Tibial artery (tissue), 4 donors: Measurements from ENCODE around the gene NFATC3.

ENCODE experiments used
- DNase-seq, 2 donors: peaks; one replicate each; pipeline ENCODE4 v3.0.0-alpha.2; 2019
- H3K27ac ChIP-seq, 2 donors: fragments of 200-600 bp; sonication (generic) in 1 of 2; 1 replicate in 1 of 2; 2 replicates in 1 of 2; pipeline ENCODE4 v1.5.1; 2018 to 2019; ENCODE audit warnings: mild to moderate bottlenecking in 1 of 2
- H3K27me3 ChIP-seq, 2 donors: fragments of 200-600 bp; sonication (generic) in 1 of 2; one replicate each; pipeline versions ENCODE4 v1.5.1 to v1.6.0; 2016 to 2019
- H3K36me3 ChIP-seq, 3 donors: fragments of 200-600 bp; sonication (generic) in 2 of 3; one replicate each; pipeline ENCODE4 v1.5.1; 2016 to 2019; ENCODE audit warnings: mild to moderate bottlenecking in 2 of 3
- H3K4me1 ChIP-seq, 4 donors: fragments of 200-600 bp; sonication (generic) in 2 of 4; 1 replicate in 3 of 4; 2 replicates in 1 of 4; pipeline ENCODE4 v1.5.1; 2016 to 2019
- H3K4me3 ChIP-seq, 2 donors: fragments of 200-600 bp; sonication (generic) in 1 of 2; 1 replicate in 1 of 2; 2 replicates in 1 of 2; pipeline ENCODE4 v1.5.1; 2018 to 2019; ENCODE audit warnings: mild to moderate bottlenecking in 2 of 2
- H3K9me3 ChIP-seq, 3 donors: fragments of 200-600 bp; sonication (generic) in 1 of 3; one replicate each; pipeline ENCODE4 v1.5.1; 2016 to 2019
- intact Hi-C: fragments of 100-400 bp; cut with DNase I; formaldehyde crosslinking; loops from one replicate; pipeline ENCODE4 v1.15.0; 2023; ENCODE audit warnings: low total_unique reads
- TF ChIP-seq, protein P1 (sequence below), 2 experiments: fragments of 200-600 bp in 1 of 2; fragments of 450-650 bp in 1 of 2; IDR thresholded peaks; one replicate each; pipeline ENCODE4 v1.5.1; 2017 to 2019; ENCODE audit warnings: antibody characterized with exemption in 2 of 2, mild to moderate bottlenecking in 1 of 2, moderate library complexity in 1 of 2

NFATC3 gene

DNA sequence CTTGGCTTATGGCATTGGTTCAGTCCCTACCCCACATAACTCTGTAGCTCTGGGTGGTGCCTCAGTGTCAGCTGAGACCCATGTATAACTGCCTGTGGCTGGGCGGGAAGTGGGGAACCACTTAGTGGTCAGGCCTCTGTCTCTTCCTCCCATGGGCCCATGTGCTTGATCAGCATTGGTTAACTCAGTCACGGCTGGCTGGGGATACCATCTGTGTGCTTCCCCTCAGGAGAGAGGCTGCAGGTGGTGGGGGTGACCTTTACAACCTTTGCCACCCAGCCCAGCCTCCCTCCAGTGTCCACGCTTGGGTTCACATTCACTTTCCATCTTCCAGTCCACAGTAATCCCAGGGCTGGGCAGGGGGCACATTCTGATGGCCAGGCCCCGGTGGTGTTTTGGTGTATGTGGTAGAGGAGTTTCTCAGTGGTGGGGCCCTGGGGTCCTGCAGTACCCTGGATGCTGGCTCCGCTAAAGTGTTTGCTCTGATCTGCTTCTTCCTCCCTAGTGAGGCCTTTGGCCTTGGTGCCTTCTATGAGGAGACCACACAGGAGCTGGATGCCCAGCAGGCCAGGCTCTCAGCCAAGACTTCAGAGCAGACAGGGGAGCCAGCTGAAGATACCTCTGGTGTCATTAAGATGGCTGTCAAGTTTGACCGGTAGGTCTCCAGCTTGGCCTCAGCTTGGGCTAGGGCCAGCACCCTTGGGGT lies 10.2 kb upstream of the NFATC3 start:
- DNase-seq, result no peak
- Histone ChIP-seq H3K4me1 (no peaks in the 10 kb centered on the region), H3K27ac (no peak overlapping the region), H3K27me3 (no peaks in the 10 kb centered on the region), H3K9me3 (no peaks in the 10 kb centered on the region), H3K36me3 (peaks cover 39 to 96% (median 58%) of the 10 kb centered on the region in 3 donors), H3K4me3 (no peak overlapping the region)
- TF ChIP-seq, protein P1, sequence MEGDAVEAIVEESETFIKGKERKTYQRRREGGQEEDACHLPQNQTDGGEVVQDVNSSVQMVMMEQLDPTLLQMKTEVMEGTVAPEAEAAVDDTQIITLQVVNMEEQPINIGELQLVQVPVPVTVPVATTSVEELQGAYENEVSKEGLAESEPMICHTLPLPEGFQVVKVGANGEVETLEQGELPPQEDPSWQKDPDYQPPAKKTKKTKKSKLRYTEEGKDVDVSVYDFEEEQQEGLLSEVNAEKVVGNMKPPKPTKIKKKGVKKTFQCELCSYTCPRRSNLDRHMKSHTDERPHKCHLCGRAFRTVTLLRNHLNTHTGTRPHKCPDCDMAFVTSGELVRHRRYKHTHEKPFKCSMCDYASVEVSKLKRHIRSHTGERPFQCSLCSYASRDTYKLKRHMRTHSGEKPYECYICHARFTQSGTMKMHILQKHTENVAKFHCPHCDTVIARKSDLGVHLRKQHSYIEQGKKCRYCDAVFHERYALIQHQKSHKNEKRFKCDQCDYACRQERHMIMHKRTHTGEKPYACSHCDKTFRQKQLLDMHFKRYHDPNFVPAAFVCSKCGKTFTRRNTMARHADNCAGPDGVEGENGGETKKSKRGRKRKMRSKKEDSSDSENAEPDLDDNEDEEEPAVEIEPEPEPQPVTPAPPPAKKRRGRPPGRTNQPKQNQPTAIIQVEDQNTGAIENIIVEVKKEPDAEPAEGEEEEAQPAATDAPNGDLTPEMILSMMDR (IDR thresholded peaks at IDR 0.05), result no peak
- intact Hi-C loops, result no loop called here

DNA sequence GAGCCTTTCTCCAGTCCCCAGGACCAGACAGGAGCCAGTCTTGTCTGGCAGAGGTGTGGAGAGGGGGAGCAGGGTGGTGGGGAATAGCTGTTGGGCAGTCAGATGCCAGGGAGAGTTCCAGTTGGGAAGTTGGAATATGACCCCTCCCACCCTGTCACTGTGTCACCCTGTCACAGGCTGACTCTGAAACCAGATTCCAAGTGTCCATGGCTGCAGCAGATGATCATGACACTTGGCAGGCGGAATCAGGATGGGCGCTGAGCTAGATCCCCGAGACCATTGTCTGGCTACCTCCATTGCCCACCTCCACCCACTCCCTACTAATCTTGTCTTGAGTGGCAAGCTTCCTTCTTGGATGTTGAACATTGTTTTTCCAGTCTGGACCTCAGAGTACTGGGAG lies 9.2 kb upstream of the NFATC3 start:
- TF ChIP-seq, protein P1 (IDR thresholded peaks at IDR 0.05), result no peak
- intact Hi-C loops, result no loop called here
- Histone ChIP-seq H3K27me3 (no peaks in the 10 kb centered on the region), H3K9me3 (no peaks in the 10 kb centered on the region), H3K36me3 (peaks cover 34 to 86% (median 52%) of the 10 kb centered on the region in 3 donors), H3K4me1 (no peaks in the 10 kb centered on the region), H3K4me3 (no peak overlapping the region), H3K27ac (no peak overlapping the region)
- DNase-seq, result no peak

DNA sequence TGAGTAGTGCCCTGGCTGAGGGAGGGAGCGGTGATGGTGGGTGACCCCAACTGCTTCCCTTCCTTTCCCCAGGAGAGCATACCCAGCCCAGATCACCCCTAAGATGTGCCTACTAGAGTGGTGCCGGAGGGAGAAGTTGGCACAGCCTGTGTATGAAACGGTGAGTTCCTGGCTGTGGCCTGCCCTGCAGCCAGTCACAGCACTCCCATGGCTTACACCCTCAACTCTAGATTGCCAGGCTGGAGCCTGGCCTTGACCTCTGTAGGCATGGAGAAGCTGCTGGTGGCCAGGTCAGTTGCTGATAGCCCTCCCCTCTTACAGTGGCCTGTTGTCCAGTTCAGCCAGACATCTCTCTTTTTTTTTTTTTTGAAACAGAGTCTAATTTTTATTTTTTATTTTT lies 8.6 kb upstream of the NFATC3 start:
- Histone ChIP-seq H3K27ac (no peak overlapping the region), H3K27me3 (no peaks in the 10 kb centered on the region), H3K9me3 (no peaks in the 10 kb centered on the region), H3K4me1 (no peaks in the 10 kb centered on the region), H3K4me3 (no peak overlapping the region), H3K36me3 (peaks cover 28 to 80% (median 46%) of the 10 kb centered on the region in 3 donors)
- no peak for DNase-seq
- TF ChIP-seq, protein P1 (IDR thresholded peaks at IDR 0.05), result no peak
- intact Hi-C loops, result no loop called here

DNA sequence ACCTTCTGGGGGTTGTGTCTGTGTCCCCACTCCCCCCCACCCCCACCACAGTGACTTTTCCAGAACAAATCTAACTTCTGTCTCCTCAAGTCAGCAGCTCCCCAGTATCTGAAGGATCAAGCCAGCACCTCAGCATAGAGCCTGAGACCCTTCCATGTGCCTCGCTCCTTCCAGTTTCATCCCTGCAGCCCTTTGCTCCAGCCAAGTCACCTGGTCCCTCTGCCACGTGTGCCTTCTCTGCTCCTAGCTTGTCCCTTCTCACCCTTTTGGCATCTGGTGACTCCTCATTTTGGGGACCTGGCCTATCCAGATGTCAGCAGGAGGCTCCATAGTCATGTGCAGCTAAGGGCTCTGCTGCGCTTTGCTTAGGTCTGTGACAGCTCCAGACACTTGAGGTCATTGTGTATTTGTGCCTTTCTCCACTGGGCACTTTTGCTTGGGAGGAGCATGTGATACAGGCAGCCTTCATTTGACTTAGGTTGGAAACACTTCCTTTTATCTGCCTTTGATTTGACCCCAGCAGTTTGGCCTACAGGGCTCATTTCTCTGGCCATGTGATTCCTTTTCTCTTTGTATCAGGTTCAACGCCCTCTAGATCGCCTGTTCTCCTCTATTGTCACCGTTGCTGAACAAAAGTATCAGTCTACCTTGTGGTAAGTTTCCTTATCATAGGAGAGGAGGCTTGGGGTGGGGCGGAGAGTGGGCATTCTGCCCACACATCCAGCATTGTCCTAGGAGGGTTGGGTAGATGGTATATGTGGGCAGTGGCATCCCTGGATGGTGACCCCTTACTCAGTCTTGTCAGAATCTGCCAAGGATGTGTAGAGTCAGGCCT lies 7.1 kb upstream of the NFATC3 start:
- Histone ChIP-seq H3K27ac (no peak overlapping the region), H3K4me1 (no peaks in the 10 kb centered on the region), H3K36me3 (peaks cover 28 to 65% (median 31%) of the 10 kb centered on the region in 3 donors), H3K4me3 (no peak overlapping the region), H3K9me3 (no peaks in the 10 kb centered on the region), H3K27me3 (no peaks in the 10 kb centered on the region)
- no peak for DNase-seq
- TF ChIP-seq, protein P1 (IDR thresholded peaks at IDR 0.05), result no peak
- intact Hi-C loops, result no loop called here

DNA sequence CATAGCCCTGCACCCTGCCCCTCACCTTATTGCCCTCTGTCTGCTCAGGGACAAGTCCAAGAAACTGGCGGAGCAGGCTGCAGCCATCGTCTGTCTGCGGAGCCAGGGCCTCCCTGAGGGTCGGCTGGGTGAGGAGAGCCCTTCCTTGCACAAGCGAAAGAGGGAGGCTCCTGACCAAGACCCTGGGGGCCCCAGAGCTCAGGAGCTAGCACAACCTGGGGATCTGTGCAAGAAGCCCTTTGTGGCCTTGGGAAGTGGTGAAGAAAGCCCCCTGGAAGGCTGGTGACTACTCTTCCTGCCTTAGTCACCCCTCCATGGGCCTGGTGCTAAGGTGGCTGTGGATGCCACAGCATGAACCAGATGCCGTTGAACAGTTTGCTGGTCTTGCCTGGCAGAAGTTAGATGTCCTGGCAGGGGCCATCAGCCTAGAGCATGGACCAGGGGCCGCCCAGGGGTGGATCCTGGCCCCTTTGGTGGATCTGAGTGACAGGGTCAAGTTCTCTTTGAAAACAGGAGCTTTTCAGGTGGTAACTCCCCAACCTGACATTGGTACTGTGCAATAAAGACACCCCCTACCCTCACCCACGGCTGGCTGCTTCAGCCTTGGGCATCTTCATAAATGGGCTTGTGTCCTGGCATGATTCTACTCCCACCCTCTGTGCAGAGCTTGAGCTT lies 6.3 kb upstream of the NFATC3 start:
- H3K27me3 ChIP-seq, result no peaks in the 10 kb centered on the region
- peaks cover 0 to 7% (median 6%) of the 10 kb centered on the region in 4 donors for H3K4me1 ChIP-seq
- TF ChIP-seq, protein P1 (IDR thresholded peaks at IDR 0.05), result no peak
- no peak for DNase-seq
- H3K27ac ChIP-seq, result no peak overlapping the region
- H3K36me3 ChIP-seq, result peaks cover 26 to 57% (median 26%) of the 10 kb centered on the region in 3 donors
- H3K9me3 ChIP-seq, result no peaks in the 10 kb centered on the region
- H3K4me3 ChIP-seq, result no peak overlapping the region
- intact Hi-C loops, result no loop called here
